Activated T-helper 2 cell treated with anti-CD3 and anti-CD28 coated beads, Interferon-gamma antibody, Interleukin-2, Interleukin-4, amounts not matched to agents 10 μg/mL and 5 μg/mL and 100 μg/mL, durations not matched to agents 14 hours and 24 hours and 36 hours (primary cell): Measurements from ENCODE around the gene CCDC88C. TPM values are rescaled to one million over a fixed set of nuclear protein-coding genes. Genes with fewer than 3 reads are reported as not detected.
"Not testable (repeated sequence)": the region's sequence is repeated elsewhere in the genome, so short reads cannot be mapped to it uniquely, and the experiment has no call there.

Experiments
- DNase-seq: peaks from one replicate; pipeline ENCODE4 v3.0.0; 2021; ENCODE audit warnings: low spot score
- H3K27ac Mint-ChIP-seq: one replicate; pipeline ENCODE4 v1.8.0; 2021; ENCODE audit warnings: mixed read lengths
- H3K27me3 Mint-ChIP-seq: one replicate; pipeline ENCODE4 v1.8.0; 2021; ENCODE audit warnings: low read depth, mixed read lengths
- H3K36me3 Mint-ChIP-seq: one replicate; pipeline ENCODE4 v1.8.0; 2021; ENCODE audit warnings: low read depth, mixed read lengths
- H3K4me1 Mint-ChIP-seq: one replicate; pipeline ENCODE4 v1.8.0; 2021; ENCODE audit warnings: low read depth, mixed read lengths
- H3K4me3 Mint-ChIP-seq: one replicate; pipeline ENCODE4 v1.8.0; 2021; ENCODE audit warnings: low read depth, mild to moderate bottlenecking, moderate library complexity, mixed read lengths
- H3K9me3 Mint-ChIP-seq: one replicate; pipeline ENCODE4 v1.8.0; 2021; ENCODE audit warnings: mixed read lengths
- intact Hi-C: fragments of 100-400 bp; cut with micrococcal nuclease; formaldehyde crosslinking; loops from one replicate; pipeline ENCODE4 v1.15.1; 2023
- total RNA-seq: library from RNA; stranded (reverse); gene quantifications from 2 replicates; pipeline ENCODE4 v1.2.3, GENCODE V29; 2022

CCDC88C gene
- total RNA-seq, 1 donor from 2014 or later = 95.3 TPM

- DNase-seq, H3K27me3 Mint-ChIP-seq, H3K27ac Mint-ChIP-seq, H3K4me1 Mint-ChIP-seq, intact Hi-C loops, H3K36me3 Mint-ChIP-seq, H3K4me3 Mint-ChIP-seq: not testable (repeated sequence)
- H3K9me3 Mint-ChIP-seq = peaks cover 24% of the 10 kb centered on the region
Measured at GRCh38 chr14:91436266-91436665, 18.6 kb upstream of the CCDC88C start.

DNA sequence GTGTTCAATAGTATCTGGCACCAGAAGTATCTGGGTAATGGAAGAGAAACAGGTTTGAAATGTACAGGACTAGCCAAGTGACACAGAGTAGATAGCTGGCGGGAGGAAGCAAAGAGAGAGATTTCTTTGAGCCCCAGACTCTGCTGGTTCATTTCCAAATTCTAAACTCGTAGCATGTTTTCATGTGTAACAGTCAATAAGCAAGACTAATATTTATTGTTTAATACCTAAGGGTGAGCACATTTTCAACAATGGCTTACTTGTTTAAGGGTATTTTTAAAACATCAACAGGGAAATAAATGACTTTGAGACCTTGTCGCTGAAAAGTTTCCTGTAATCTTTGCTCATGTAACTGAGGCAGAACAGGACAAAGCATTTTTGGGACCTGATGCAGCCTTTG lies 11.8 kb upstream of the CCDC88C start:
- H3K9me3 Mint-ChIP-seq = peaks cover 3% of the 10 kb centered on the region
- H3K4me1 Mint-ChIP-seq = peaks cover 9% of the 10 kb centered on the region
- H3K27ac Mint-ChIP-seq = no peak overlapping the region
- H3K36me3 Mint-ChIP-seq = no peaks in the 10 kb centered on the region
- no peak for DNase-seq
- intact Hi-C loops = no loop called here
- H3K27me3 Mint-ChIP-seq = no peaks in the 10 kb centered on the region
- no peak overlapping the region for H3K4me3 Mint-ChIP-seq

- H3K4me1 Mint-ChIP-seq, DNase-seq, H3K36me3 Mint-ChIP-seq, intact Hi-C loops, H3K27me3 Mint-ChIP-seq, H3K9me3 Mint-ChIP-seq, H3K27ac Mint-ChIP-seq, H3K4me3 Mint-ChIP-seq: not testable (repeated sequence)
Measured at GRCh38 chr14:91428931-91429330, 11.3 kb upstream of the CCDC88C start.

- DNase-seq, H3K4me3 Mint-ChIP-seq, H3K9me3 Mint-ChIP-seq: not testable (repeated sequence)
Measured at GRCh38 chr14:91425531-91425944, 7.9 kb upstream of the CCDC88C start.

GRCh38 chr14:91424813-91425530 lies 7.4 kb upstream of the CCDC88C start:
- Mint-ChIP-seq H3K4me3 (no peak overlapping the region), H3K4me1 (peaks cover 11% of the 10 kb centered on the region), H3K27ac (no peak overlapping the region), H3K9me3 (peaks cover under 1% of the 10 kb centered on the region), H3K27me3 (no peaks in the 10 kb centered on the region), H3K36me3 (no peaks in the 10 kb centered on the region)
- intact Hi-C loops = no loop called here
- DNase-seq = no peak

More at GRCh38 chr14:91425531-91425944, 7.9 kb upstream of the CCDC88C start:
- H3K36me3 Mint-ChIP-seq, H3K27me3 Mint-ChIP-seq, intact Hi-C loops, H3K27ac Mint-ChIP-seq: not testable (repeated sequence)
- H3K4me1 Mint-ChIP-seq = peaks cover 11% of the 10 kb centered on the region

- peak; percentile 7 for DNase-seq
- H3K27me3 Mint-ChIP-seq = no peaks in the 10 kb centered on the region
- H3K4me3 Mint-ChIP-seq = no peak overlapping the region
- H3K4me1 Mint-ChIP-seq = peaks cover 19% of the 10 kb centered on the region
- H3K36me3 Mint-ChIP-seq = peaks cover 7% of the 10 kb centered on the region
- H3K9me3 Mint-ChIP-seq = no peaks in the 10 kb centered on the region
- H3K27ac Mint-ChIP-seq = no peak overlapping the region
- intact Hi-C loops = no loop called here
Measured at GRCh38 chr14:91420686-91421085, 3.1 kb upstream of the CCDC88C start.

- Mint-ChIP-seq H3K4me1 (peaks cover 27% of the 10 kb centered on the region), H3K36me3 (peaks cover 18% of the 10 kb centered on the region), H3K27ac (no peak overlapping the region), H3K4me3 (no peak overlapping the region), H3K27me3 (no peaks in the 10 kb centered on the region), H3K9me3 (no peaks in the 10 kb centered on the region)
- intact Hi-C loops = loop anchor here (2.0 to 10.0 kb wide), 5 partner anchors 91 to 445 kb away; partner anchors contain the start of genes PPP4R3A, RPS6KA5 and TC2N
- no peak for DNase-seq
Measured at GRCh38 chr14:91419451-91419850, 1.8 kb upstream of the CCDC88C start.

- H3K27ac Mint-ChIP-seq = peak overlapping the region; percentile 85
- peaks cover 22% of the 10 kb centered on the region for H3K36me3 Mint-ChIP-seq
- peaks cover 32% of the 10 kb centered on the region for H3K4me1 Mint-ChIP-seq
- DNase-seq = peak; percentile 36
- no peaks in the 10 kb centered on the region for H3K9me3 Mint-ChIP-seq
- intact Hi-C loops = loop anchor here (2.0 to 10.0 kb wide), 5 partner anchors 92 to 446 kb away; partner anchors contain the start of genes PPP4R3A, RPS6KA5 and TC2N
- H3K4me3 Mint-ChIP-seq = peak overlapping the region; percentile 67
- no peaks in the 10 kb centered on the region for H3K27me3 Mint-ChIP-seq
Measured at GRCh38 chr14:91419044-91419397, 1.4 kb upstream of the CCDC88C start.

GRCh38 chr14:91418387-91419043 lies 895 bp upstream of the CCDC88C start:
- intact Hi-C loops = loop anchor here (1.0 to 10.0 kb wide), 6 partner anchors 92 to 446 kb away; partner anchors contain the start of genes PPP4R3A, RPS6KA5 and TC2N
- H3K27me3 Mint-ChIP-seq = no peaks in the 10 kb centered on the region
- peaks cover 26% of the 10 kb centered on the region for H3K36me3 Mint-ChIP-seq
- H3K27ac Mint-ChIP-seq = peak overlapping the region; percentile 85
- peaks cover 36% of the 10 kb centered on the region for H3K4me1 Mint-ChIP-seq
- peak; percentile 75 for DNase-seq
- peak overlapping the region; percentile 67 for H3K4me3 Mint-ChIP-seq
- H3K9me3 Mint-ChIP-seq = no peaks in the 10 kb centered on the region

- Mint-ChIP-seq H3K4me3 (peak overlapping the region; percentile 37), H3K4me1 (peaks cover 41% of the 10 kb centered on the region), H3K27me3 (no peaks in the 10 kb centered on the region), H3K9me3 (no peaks in the 10 kb centered on the region), H3K27ac (peak overlapping the region; percentile 85), H3K36me3 (peaks cover 31% of the 10 kb centered on the region)
- no peak for DNase-seq
- intact Hi-C loops = loop anchor here (1.0 to 10.0 kb wide), 7 partner anchors 93 to 447 kb away; partner anchors contain the start of genes PPP4R3A, RPS6KA5 and TC2N
Measured at GRCh38 chr14:91417983-91418386, 365 bp upstream of the CCDC88C start.

DNA sequence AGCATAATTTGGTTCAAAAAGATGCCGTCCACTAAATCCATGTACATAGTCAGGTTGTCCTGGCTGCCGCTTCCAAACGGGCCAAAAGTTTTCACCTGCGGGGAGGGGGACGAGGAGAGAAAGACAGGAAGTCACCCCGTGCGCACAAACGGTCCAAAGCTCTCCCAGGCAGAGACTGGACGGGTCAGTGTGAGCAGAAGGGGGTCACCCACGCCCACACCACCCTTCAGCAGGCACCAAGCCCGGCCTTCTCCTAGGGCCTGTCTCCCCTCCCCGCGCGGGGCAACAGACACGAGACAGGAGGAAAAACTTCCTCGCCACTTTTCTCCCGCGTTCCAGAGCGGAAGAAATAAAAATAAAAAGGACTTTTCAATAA lies 888 bp downstream of the CCDC88C start:
- peaks cover 49% of the 10 kb centered on the region for H3K4me1 Mint-ChIP-seq
- no peaks in the 10 kb centered on the region for H3K27me3 Mint-ChIP-seq
- DNase-seq = no peak
- H3K36me3 Mint-ChIP-seq = peaks cover 39% of the 10 kb centered on the region
- no peaks in the 10 kb centered on the region for H3K9me3 Mint-ChIP-seq
- peak overlapping the region; percentile 96 for H3K4me3 Mint-ChIP-seq
- intact Hi-C loops = loop anchor here (1.0 to 10.0 kb wide), 8 partner anchors 43 to 448 kb away; partner anchors contain the start of genes RPS6KA5 and TC2N
- H3K27ac Mint-ChIP-seq = peak overlapping the region; percentile 99

- peaks cover 56% of the 10 kb centered on the region for H3K4me1 Mint-ChIP-seq
- H3K27me3 Mint-ChIP-seq = no peaks in the 10 kb centered on the region
- peak; percentile 74 for DNase-seq
- H3K27ac Mint-ChIP-seq = peak overlapping the region; percentile 99
- intact Hi-C loops = loop anchor here (1.0 to 10.0 kb wide), 8 partner anchors 43 to 449 kb away; partner anchors contain the start of genes RPS6KA5 and TC2N
- peak overlapping the region; percentile 96 for H3K4me3 Mint-ChIP-seq
- H3K9me3 Mint-ChIP-seq = no peaks in the 10 kb centered on the region
- peaks cover 44% of the 10 kb centered on the region for H3K36me3 Mint-ChIP-seq
Measured at GRCh38 chr14:91415794-91416743, 1.6 kb downstream of the CCDC88C start.
